Progenitor cell of endocrine pancreas (in vitro differentiated cells): ENCODE data around the gene DUSP22. TPM values are rescaled to one million over a fixed set of nuclear protein-coding genes. Genes with fewer than 3 reads are reported as not detected.

ENCODE experiments used
- DNase-seq: peaks from one replicate; pipeline ENCODE4 v3.0.0; 2021; ENCODE audit warnings: low spot score; ENCODE audit not compliant: unreplicated experiment
- H3K27ac Mint-ChIP-seq: 2 replicates; pipeline ENCODE4 v1.8.0; 2021; ENCODE audit warnings: mild to moderate bottlenecking, moderate library complexity, mixed read lengths
- H3K27me3 Mint-ChIP-seq: 2 replicates; pipeline ENCODE4 v1.8.0; 2021; ENCODE audit warnings: mixed read lengths
- H3K36me3 Mint-ChIP-seq: 2 replicates; pipeline ENCODE4 v1.8.0; 2022; ENCODE audit warnings: mixed read lengths; ENCODE audit not compliant: insufficient read depth
- H3K4me1 Mint-ChIP-seq: 2 replicates; pipeline ENCODE4 v1.8.0; 2021; ENCODE audit warnings: low read depth, mixed read lengths
- H3K4me3 Mint-ChIP-seq: 2 replicates; pipeline ENCODE4 v1.8.0; 2021; ENCODE audit warnings: low read depth, mild to moderate bottlenecking, moderate library complexity, mixed read lengths
- H3K9me3 Mint-ChIP-seq: 2 replicates; pipeline ENCODE4 v1.8.0; 2021; ENCODE audit warnings: low read depth, mixed read lengths
- CTCF ChIP-seq: fragments of 200-600 bp; sonication (generic); IDR thresholded peaks from one replicate; pipeline ENCODE4 v1.5.0; 2021; ENCODE audit warnings: antibody characterized with exemption, mild to moderate bottlenecking; ENCODE audit not compliant: unreplicated experiment
- total RNA-seq: library from RNA; stranded (reverse); gene quantifications from 2 replicates; pipeline ENCODE4 v1.2.1, GENCODE V29; 2021

The DUSP22 gene
- total RNA-seq, 1 donor from 2014 or later: 40.4 TPM

DNA sequence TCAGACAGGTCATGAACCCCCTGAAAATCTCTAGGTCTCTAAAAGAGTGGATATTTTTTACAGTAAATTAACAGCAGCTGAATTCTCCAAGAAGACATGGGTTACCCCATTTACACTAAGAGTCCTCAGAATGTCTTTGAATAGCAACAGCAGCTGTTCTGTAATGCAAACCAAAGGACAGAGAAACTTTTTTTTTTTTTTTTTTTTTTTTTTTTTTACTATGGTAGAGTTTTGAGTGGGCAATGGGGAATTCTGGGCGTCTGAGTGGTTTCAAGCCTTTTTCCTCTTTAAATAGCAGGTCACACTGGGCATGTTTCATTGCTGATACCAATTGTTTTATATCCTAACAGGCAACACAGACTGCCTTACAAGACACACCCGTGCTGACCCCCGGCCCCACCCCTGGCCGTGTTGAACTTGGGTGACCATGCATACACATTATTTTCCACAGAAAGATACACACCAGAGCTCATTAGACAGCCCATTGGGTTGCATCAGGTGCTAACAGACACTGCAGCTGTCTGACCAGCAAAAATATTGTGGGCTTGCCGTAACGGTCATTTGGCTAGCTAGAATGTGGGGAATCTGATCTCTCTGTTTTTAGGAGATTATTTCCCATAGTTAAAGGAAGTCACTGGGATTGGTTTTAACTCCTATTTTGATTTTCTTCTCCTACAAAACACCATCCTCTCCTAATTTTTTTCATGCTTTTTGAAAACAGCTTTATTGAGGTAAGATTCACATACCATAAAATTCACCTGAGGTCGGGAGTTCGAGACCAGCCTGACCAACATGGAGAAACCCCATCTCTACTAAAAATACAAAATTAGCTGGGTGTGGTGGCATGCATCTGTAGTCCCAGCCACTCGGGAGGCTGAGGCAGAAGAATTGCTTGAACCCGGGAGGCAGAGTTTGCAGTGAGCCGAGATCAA lies 72.6 kb downstream of the DUSP22 start:
- no peak for TF ChIP-seq CTCF
- Mint-ChIP-seq H3K4me1 (no peaks in the 10 kb centered on the region), H3K27me3 (peaks cover 11% of the 10 kb centered on the region), H3K4me3 (no peak overlapping the region), H3K36me3 (peaks cover 2% of the 10 kb centered on the region), H3K27ac (no peak overlapping the region), H3K9me3 (peaks cover 44% of the 10 kb centered on the region)
- DNase-seq: no peak

GRCh38 chr6:365835-366234 lies 73.5 kb downstream of the DUSP22 start:
- no peak for TF ChIP-seq CTCF
- peaks cover 15% of the 10 kb centered on the region for H3K27me3 Mint-ChIP-seq
- H3K4me1 Mint-ChIP-seq: no peaks in the 10 kb centered on the region
- H3K36me3 Mint-ChIP-seq: peaks cover 2% of the 10 kb centered on the region
- DNase-seq: no peak
- no peak overlapping the region for H3K27ac Mint-ChIP-seq
- H3K4me3 Mint-ChIP-seq: no peak overlapping the region
- peaks cover 42% of the 10 kb centered on the region for H3K9me3 Mint-ChIP-seq

- H3K9me3 Mint-ChIP-seq: peaks cover 38% of the 10 kb centered on the region
- no peak for TF ChIP-seq CTCF
- H3K4me3 Mint-ChIP-seq: no peak overlapping the region
Measured at GRCh38 chr6:366389-367297, 74.4 kb downstream of the DUSP22 start.

DNA sequence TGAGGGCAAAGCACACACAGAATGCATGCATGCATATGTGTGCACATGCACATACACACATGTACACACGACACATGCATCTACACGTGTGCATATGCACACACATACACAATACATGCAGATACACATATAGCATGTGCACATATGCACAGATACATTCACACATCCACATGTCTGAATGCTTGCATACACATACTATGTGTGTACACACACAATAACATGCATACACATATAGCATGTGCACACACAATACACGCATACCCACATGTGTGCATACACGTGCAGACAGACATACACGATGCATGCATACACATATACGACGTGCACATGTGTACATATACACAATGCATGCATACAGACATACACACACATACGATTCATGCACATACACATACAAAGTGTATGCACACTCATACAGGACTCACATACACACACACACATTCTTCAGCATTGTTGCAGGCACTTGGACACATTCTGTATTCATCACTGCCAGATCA lies 75.1 kb downstream of the DUSP22 start:
- TF ChIP-seq CTCF: no peak
- Mint-ChIP-seq H3K9me3 (peaks cover 33% of the 10 kb centered on the region), H3K4me3 (no peak overlapping the region), H3K4me1 (no peaks in the 10 kb centered on the region), H3K27ac (no peak overlapping the region), H3K27me3 (peaks cover 17% of the 10 kb centered on the region), H3K36me3 (peaks cover 2% of the 10 kb centered on the region)
- DNase-seq: no peak

More at GRCh38 chr6:366389-367297, 74.4 kb downstream of the DUSP22 start:
- no peak for DNase-seq
- Mint-ChIP-seq H3K27ac (no peak overlapping the region), H3K27me3 (peaks cover 17% of the 10 kb centered on the region), H3K4me1 (no peaks in the 10 kb centered on the region), H3K36me3 (peaks cover 2% of the 10 kb centered on the region)
